Measurements from ENCODE around the gene API5.

API5 gene

DNA sequence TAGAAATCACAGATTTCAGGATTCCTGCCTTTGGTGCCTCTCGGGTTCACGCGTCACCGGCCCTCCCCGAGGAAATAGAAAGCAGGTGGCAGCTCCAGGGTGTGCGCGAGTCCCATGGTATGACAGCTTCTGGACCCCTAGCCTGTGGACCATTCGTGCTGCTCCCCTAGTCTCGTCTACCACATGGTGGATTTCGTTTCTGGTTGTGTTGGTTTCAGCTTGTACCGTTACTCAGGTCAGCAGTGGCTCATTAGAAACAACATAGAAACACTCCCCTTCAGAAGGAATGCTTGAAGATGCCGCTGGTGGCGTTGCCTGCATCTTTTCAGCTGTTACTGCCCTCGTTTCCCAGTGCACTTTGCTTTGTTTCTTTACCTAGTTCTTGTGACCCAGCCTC is 47.6 kb downstream of the API5 start:
- DNase-seq (ENCODE audit: low read depth): peak; percentile 78
- no peak for TF ChIP-seq CTCF (IDR thresholded peaks at IDR 0.05; ENCODE audit: insufficient read depth, low read depth, low read length, missing control alignments)
- H3K4me3 ChIP-seq (ENCODE audit: low read depth, low read length): peak overlapping the region; percentile 85

- H3K4me3 ChIP-seq (ENCODE audit: low read depth, low read length): peak overlapping the region; percentile 85
- DNase-seq (ENCODE audit: low read depth): peak; percentile 8
- TF ChIP-seq CTCF (IDR thresholded peaks at IDR 0.05; ENCODE audit: insufficient read depth, low read depth, low read length, missing control alignments): no peak
These were observed 48.7 kb downstream of the API5 start for GRCh38 chr11:43360361-43361032.

GRCh38 chr11:43366677-43367076 is 54.9 kb downstream of the API5 start:
- DNase-seq (ENCODE audit: low read depth): peak; percentile 8
- no peak overlapping the region for H3K4me3 ChIP-seq (ENCODE audit: low read depth, low read length)
- TF ChIP-seq CTCF (IDR thresholded peaks at IDR 0.05; ENCODE audit: insufficient read depth, low read depth, low read length, missing control alignments): no peak

DNA sequence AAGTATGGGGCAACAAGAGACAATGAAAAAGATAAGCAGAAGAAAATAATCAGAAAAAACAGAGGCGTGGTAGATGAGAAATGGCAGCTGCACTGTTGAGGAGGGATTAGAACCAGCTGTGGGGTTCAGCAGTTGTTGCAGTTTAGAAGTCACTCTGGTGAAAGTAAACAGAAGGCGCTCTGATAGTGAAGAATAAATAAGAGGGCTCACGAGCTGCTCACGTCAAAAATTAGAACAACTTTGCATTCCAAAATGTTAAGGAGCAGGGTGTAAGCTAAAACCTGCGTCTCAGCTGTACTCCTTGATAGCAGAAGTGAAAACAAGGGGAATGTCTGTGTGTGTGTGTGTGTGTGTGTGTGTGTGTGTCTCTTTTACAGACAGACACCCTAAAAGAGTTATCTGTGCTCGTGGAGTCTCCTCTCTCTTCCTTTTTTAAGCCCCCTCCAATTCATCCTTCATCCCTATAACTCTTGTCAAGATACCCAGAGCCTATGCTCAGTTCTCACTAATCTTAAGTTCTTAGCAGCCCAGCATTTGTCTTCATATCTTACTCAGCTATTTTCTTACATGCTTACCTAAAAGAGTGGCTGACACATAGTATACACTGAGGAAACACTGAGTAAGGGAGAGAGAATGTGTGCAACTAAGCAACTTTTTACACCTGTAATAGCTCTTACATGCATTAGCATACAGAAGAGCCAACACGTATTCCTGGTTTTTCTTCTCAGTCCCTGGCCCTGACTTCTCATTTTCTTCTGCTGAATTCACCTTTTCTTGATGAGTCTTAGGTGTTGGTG is 55.8 kb downstream of the API5 start:
- no peak for TF ChIP-seq CTCF (IDR thresholded peaks at IDR 0.05; ENCODE audit: insufficient read depth, low read depth, low read length, missing control alignments)
- no peak overlapping the region for H3K4me3 ChIP-seq (ENCODE audit: low read depth, low read length)
- DNase-seq (ENCODE audit: low read depth): peak; percentile 45

- no peak overlapping the region for H3K4me3 ChIP-seq (ENCODE audit: low read depth, low read length)
- DNase-seq (ENCODE audit: low read depth): no peak
- no peak for TF ChIP-seq CTCF (IDR thresholded peaks at IDR 0.05; ENCODE audit: insufficient read depth, low read depth, low read length, missing control alignments)
These were observed 64.3 kb downstream of the API5 start for GRCh38 chr11:43376065-43376464.

GRCh38 chr11:43376594-43376993 is 64.8 kb downstream of the API5 start:
- DNase-seq (ENCODE audit: low read depth): no peak
- H3K4me3 ChIP-seq (ENCODE audit: low read depth, low read length): no peak overlapping the region
- no peak for TF ChIP-seq CTCF (IDR thresholded peaks at IDR 0.05; ENCODE audit: insufficient read depth, low read depth, low read length, missing control alignments)

Data from GM12865 (cell line).